AG09319 (cell line): ENCODE data around the gene MAN2A2.

Experiments
- DNase-seq: peaks from one replicate; pipeline ENCODE4 v3.0.0-alpha.2; 2010; ENCODE audit warnings: low read depth; ENCODE audit errors: extremely low read depth
- CTCF ChIP-seq: IDR thresholded peaks from 2 replicates; pipeline ENCODE4 v1.5.1; 2011; ENCODE audit warnings: low read depth, mild to moderate bottlenecking, inconsistent platforms, low read length, moderate library complexity

MAN2A2 gene

GRCh38 chr15:90881181-90881977 is 21.7 kb upstream of the MAN2A2 start:
- TF ChIP-seq CTCF = no peak
- no peak for DNase-seq

GRCh38 chr15:90881978-90882721 is 21.0 kb upstream of the MAN2A2 start:
- no peak for DNase-seq
- TF ChIP-seq CTCF = no peak

- DNase-seq = no peak
- no peak for TF ChIP-seq CTCF
Observed at GRCh38 chr15:90882781-90883525, 20.1 kb upstream of the MAN2A2 start.

GRCh38 chr15:90883526-90883975 is 19.6 kb upstream of the MAN2A2 start:
- TF ChIP-seq CTCF = no peak
- DNase-seq = no peak

GRCh38 chr15:90883976-90884718 is 19.0 kb upstream of the MAN2A2 start, which contains the start of gene FES:
FES (plus strand) TSS chr15:90884504; CDS start chr15:90885046, 542 bp downstream.
- no peak for DNase-seq
- TF ChIP-seq CTCF = no peak

GRCh38 chr15:90884719-90885431 is 18.2 kb upstream of the MAN2A2 start:
- TF ChIP-seq CTCF = no peak
- no peak for DNase-seq
